ENCODE results near the gene AKR1A1.
"Not testable (repeated sequence)": the region's sequence is repeated elsewhere in the genome, so short reads cannot be mapped to it uniquely, and the experiment has no call there.

AKR1A1 gene

DNA sequence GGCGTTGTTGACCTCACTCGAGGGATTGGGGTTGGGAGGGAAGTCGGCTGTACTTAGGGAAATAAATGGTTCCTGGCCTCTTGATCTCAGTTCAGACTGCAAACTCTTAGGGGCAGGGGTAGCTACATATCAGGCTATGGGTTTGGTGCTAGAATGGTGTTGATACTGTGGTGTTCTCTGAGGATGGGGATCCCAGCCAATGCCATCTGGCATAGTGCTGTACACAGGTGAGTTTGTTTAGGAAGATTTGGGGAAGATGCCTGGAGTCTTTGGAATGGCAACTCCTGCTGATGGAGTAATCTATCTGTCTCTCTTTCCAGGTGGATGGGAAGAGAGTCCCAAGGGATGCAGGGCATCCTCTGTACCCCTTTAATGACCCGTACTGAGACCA, 18.9 kb downstream of the AKR1A1 start:
- DNase-seq (ENCODE audit: extremely low read depth in 1 of 2, low read depth in 1 of 2), result no peak

DNA sequence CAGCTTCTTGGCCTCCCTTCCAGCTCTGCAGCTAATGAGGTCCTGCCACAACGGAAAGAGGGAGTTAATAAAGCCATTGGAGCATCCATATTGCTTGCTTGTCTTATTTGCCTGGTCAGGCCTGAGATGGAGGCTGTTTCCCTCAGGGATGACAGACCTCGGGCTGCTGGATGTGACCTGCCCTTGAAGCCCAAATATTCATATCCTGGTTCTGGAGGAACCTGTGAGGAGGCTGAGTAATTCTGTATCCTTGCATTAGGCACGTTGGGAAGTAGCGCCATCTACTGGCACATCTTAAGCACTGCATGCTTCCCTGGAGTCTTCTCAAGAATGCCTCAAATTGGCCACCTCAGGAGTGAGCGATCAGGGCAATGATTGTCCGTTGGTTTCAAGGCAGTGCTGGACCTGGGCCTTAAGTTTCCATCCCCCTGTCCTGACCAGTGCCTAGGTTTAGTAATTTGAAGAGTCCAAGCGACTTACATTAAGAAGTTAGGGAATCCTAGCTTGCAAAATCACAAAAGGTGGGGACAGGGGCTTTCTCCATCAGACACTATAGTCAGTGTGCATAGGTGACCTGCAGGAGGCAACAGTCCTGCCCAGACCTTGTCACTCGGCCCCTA, 19.4 kb downstream of the AKR1A1 start:
- peak; percentile 30 to 46 for DNase-seq (ENCODE audit: extremely low read depth in 1 of 2, low read depth in 1 of 2)

DNA sequence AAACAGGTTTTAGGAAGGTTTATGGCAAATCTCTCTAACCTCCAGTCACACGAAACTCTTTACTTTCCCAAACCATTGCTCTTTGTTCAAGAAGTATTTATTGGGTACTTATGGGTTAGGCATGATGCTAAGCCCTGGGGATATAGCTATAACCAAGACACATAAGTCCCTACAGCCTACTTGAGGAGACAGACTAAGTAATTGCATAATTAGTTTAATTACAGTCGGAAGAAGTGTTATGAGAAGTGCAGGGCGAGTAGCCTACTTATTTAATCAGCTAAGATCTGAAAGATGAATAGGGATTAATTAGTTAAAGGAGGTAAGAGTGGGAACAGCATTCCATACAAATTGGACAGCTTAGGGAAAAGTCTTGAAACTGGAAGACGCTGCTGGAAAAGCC, 20.0 kb downstream of the AKR1A1 start:
- no peak for DNase-seq (ENCODE audit: extremely low read depth in 1 of 2, low read depth in 1 of 2)

DNA sequence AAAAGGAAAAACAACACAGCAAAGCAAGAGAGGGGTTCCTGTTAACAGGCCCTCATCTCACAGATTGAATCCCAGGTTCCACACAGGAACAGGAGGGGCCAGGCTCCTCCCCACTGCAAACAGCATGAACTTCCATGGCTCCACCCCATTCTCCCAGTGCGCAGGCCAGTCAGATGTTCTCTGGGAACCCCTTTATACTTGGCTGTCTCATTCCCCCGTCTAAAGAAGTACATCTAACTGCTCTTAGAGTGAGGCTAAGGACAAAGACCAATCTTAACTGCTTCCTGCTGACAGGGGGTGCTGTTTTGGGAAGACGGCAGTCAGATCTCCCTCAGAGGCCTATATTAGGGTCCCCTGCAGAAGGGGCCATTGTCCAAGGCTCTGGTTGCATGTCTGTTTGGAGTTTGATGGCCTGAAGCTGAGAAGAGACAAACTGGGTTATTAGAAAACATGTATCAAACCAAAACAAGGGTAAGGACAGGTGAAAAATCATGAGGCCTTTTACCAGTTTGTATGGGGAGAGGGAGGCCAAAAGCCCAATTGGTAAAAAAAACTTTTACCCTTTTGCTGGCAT, 22.7 kb downstream of the AKR1A1 start:
- no peak for DNase-seq (ENCODE audit: extremely low read depth in 1 of 2, low read depth in 1 of 2)

DNA sequence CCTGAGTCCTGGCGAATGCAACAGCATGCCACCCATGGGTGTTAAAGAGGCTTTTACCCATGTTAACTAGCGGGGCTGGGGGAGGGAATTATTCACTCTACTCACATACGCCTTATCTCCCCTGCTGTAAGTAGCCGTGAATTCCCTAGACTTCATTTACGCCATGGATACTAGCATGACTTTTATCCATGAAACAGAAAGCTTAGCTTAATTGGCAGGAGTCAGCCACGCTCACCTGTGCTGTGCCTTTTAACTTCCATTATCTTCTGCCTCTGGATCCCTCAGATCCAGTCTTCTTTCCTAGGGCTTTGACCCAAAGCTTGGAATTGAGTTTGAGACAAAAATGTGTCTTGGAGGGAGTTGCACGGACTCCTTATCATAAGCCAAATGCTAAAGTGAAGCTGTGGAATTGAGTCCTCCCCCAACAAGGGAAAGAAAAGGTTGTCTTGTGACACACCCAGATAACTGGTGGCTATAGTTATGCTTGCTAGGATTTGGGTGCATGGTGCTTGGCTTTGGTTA, 23.5 kb downstream of the AKR1A1 start:
- no peak for DNase-seq (ENCODE audit: extremely low read depth in 1 of 2, low read depth in 1 of 2)

DNA sequence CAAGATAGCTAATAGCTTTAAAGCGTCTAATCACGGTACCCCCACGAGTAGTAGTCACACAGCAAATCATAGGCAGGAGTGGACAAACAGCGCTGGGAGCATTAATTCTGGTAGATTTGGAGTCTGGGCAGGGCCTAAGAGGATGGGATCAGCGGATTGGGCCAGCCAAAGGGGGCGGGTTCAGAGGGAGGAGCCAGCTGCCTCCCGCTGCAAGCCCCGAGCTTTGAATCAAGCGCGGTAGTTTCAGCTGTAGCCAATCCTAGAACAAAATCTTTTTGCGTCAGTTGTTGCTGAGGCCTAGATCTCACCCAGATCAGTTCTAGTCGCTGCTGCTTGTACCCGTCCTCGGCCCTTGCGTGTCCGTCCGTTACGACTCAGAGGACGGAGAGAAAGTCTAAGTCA, 32.6 kb downstream of the AKR1A1 start:
- peak; percentile 87 to 93 for DNase-seq (ENCODE audit: extremely low read depth in 1 of 2, low read depth in 1 of 2)

DNA sequence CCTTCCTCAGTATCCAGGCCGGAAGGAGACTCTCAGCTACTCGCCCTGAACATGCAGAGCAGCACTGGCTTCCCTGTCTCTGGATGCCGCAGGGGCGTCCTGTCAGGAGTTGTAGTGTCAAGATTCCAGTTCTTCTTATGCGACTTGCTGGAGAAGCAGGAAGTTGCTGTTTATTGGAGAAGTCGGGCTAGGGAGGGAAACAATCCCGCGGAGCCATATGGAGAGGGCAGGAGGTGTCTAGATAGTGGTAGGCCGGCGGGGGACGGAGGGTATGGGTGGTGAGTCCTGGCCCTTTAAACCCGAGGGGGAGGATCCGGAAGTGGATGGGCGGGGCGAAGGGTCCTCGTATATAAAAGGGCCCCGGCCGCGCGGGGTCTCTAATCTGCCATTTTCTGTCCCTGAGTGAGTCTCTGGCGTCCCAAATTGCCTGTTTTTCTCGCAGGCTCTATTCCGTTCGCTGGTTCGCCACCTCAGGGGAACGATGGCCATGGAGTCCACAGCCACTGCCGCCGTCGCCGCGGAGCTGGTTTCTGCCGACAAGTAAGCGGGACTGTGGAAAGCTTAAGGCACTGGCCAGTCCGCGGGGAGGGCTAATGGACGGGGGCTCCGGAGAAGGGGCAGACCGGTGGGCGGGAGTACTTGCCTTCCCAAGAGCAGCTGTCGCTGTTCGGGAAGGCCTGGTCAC, 33.2 kb downstream of the AKR1A1 start, which contains the start of gene NASP:
NASP (plus strand) TSS at position 376 of the 685 bp plus-strand sequence; CDS start at position 482, 106 bp downstream.
- peak; percentile 78 to 80 for DNase-seq (ENCODE audit: extremely low read depth in 1 of 2, low read depth in 1 of 2)

DNA sequence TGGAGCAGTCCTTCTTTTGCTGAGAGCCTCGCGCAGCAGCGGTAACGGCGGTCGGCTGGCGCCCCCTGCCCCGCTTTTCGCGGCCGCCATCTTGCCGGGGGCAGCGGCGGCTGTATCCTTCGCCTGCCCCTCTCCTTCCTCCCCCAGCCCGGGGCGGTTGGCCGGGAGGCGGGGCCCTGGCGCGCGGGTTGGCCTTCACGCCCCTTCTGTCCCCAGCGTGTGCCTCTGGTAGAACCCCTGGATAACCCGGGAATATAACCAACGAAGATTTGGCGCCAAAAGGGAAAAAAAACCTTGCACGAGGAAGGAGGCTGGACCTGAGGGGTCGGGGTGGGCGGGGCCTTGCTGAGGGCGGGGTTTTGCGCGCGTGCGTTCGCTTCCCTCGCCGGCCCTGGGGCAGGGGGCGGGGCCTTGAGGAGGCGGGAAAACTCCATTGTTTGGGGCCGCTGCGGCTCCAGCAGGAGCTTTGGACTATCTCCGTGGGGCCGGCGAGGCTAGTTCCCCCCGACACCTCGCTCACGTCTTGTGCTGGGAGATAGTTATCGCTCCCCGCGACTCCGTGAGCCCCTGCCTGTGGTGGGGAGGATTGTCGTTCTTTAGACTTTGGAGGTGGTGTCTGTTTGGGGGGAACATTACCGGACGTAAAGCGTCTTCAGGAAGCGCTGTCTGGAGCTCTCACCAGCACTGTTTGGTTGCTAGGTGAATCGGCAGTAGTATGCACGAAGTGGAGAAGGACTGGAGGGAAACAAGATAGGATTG, 33.9 kb downstream of the AKR1A1 start:
- peak; percentile 72 to 74 for DNase-seq (ENCODE audit: extremely low read depth in 1 of 2, low read depth in 1 of 2)

DNA sequence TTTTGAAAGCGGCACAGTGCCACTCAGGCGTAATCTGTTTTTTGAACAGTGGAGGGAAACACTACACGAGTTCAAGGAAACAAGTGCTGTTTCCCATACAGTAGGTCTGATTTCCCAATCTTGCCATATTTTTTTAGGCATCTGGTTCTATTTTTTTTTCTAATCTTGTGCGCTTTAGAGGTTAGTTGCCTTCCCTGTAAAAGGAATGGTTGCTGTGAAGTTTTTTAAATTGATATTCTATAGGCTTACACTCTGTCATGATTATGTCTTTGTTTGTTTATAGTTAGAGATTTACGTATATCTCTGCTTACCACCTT, 34.4 kb downstream of the AKR1A1 start:
- DNase-seq (ENCODE audit: extremely low read depth in 1 of 2, low read depth in 1 of 2), result no peak

DNA sequence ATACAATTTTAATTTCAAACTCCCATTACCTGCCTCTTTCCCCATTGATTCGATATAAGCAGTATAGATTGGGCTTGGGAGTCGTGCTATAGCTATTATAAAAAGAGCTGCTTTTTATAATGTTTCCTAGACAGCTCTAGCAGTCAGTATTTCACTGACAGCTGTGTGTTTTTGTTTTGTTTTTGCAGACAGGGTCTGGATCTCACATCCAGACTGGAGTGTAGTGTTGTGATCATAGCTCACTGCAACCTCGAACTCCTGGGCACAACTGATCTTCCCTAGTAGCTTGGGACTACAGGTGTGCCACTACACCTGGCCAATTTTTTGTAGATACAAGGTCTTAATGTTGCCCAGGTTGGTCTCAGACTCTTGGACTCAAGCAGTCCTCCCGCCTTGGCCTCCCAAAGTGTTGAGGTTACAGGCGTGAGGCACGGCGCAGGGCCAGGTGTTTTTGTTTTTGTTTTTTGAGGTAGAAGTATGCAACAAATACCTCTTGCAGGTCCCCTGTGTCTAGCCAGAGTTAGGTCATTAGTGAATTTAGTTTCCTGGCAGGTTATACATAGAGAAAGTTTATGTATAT, 35.0 kb downstream of the AKR1A1 start:
- DNase-seq (ENCODE audit: extremely low read depth in 1 of 2, low read depth in 1 of 2), result no peak

DNA sequence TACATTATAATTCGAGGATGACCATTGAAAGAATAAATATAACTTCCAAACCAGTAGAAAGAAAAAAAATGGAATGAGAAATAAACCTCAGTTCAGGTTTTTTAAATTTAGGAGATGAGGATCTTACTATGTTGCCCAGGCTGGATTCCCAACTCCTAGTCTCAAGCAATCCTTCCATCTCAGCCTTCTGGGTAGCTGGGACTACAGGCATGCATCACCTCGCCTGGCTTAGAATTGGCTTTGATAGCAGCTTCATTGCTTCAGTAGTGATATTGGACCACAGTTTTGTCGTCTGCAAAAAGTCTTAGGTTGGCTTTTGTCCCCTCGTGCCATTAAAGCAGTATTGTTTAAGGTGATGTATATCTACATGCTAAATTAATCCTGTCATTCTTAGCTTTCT, 36.1 kb downstream of the AKR1A1 start:
- DNase-seq (ENCODE audit: extremely low read depth in 1 of 2, low read depth in 1 of 2), result no peak

DNA sequence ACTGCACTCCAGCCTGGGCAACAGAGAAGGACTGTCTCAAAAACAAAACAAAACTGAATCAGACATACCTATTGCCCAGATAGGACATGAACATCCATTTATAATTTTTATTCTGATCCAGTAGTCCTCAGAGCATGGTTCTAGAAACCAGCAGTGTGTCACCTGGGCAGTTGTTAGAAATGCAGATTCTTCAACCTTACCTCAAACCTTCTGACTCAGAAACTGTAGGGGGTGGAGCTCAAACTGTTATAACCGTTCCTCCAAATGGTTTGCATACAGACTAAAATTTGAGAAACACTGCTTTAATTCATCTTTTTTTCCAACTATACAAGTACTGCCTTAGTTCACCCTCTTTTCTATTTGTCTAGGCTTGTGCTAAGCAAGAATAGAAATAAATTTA, 39.2 kb downstream of the AKR1A1 start:
- DNase-seq (ENCODE audit: extremely low read depth in 1 of 2, low read depth in 1 of 2), result no peak

DNA sequence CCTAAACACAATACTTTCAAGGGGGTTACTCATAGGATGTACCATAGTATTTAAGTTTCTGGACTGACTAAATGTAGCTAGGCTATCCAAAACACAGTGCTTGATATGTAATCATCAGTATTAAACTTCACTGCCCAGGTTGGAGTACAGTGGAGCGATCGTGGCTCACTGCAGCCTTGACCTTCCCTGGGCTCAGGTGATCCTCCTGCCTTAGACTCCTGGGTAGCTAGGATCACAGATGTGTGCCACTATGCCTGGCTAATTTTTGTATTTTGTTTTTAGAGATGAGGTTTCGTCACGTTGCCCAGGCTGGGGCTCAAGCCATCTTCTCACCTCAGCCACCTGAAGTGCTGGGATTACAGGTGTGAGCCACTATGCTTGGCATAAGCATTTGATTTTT, 43.8 kb downstream of the AKR1A1 start:
- DNase-seq (ENCODE audit: extremely low read depth in 1 of 2, low read depth in 1 of 2), result no peak

DNA sequence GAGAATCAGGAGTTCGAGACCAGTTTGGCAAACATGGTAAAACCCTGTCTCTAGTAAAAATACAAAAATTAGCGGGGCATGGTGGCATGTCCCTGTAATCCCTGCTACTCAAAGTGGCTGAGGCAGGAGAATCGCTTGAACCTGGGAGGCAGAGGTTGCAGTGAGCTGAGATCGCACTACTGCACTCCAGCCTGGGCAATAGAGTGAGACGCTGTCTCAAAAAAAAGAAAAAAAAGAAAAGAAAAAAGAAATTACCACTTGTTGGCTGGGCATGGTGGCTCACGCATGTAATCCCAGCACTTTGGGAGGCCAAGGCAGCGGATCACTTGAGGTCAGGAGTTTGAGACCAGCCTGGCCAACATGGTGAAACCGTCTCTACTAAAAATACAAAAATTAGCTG, 46.1 kb downstream of the AKR1A1 start:
- not testable (repeated sequence) for DNase-seq (ENCODE audit: extremely low read depth in 1 of 2, low read depth in 1 of 2)

DNA sequence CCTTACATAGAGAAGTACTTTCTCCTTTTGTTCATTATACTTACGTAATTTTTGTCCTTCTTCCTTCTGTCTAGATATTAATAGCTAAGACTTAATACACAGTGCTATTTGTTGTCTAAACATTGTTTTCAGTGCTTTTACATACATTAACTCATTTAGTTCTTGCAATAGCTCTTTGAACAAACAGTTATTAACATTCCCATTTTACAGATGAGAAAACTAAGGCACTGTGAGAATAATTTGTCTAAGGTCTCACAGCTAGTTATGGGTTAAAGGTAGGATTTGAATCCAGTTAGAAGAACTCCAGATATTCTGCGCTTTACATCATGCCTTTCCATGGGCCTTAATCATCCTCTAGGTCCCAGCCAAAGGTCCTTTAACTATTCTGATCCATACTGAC, 53.6 kb downstream of the AKR1A1 start:
- DNase-seq (ENCODE audit: extremely low read depth in 1 of 2, low read depth in 1 of 2), result no peak

DNA sequence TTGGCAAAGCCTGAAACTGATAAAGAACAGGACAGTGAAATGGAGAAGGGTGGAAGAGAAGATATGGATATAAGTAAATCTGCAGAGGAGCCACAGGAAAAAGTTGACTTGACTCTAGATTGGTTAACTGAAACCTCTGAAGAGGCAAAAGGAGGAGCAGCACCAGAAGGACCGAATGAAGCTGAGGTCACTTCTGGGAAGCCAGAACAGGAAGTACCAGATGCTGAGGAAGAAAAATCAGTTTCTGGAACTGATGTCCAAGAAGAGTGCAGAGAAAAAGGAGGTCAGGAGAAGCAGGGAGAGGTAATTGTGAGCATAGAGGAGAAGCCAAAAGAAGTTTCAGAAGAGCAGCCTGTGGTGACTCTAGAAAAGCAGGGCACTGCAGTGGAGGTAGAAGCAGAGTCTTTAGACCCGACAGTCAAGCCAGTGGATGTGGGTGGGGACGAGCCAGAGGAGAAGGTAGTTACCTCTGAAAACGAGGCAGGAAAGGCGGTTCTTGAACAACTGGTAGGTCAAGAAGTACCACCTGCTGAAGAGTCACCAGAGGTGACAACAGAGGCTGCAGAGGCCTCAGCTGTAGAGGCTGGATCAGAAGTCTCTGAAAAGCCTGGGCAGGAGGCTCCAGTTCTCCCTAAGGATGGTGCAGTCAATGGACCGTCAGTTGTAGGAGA, 56.9 kb downstream of the AKR1A1 start:
- no peak for DNase-seq (ENCODE audit: extremely low read depth in 1 of 2, low read depth in 1 of 2)

DNA sequence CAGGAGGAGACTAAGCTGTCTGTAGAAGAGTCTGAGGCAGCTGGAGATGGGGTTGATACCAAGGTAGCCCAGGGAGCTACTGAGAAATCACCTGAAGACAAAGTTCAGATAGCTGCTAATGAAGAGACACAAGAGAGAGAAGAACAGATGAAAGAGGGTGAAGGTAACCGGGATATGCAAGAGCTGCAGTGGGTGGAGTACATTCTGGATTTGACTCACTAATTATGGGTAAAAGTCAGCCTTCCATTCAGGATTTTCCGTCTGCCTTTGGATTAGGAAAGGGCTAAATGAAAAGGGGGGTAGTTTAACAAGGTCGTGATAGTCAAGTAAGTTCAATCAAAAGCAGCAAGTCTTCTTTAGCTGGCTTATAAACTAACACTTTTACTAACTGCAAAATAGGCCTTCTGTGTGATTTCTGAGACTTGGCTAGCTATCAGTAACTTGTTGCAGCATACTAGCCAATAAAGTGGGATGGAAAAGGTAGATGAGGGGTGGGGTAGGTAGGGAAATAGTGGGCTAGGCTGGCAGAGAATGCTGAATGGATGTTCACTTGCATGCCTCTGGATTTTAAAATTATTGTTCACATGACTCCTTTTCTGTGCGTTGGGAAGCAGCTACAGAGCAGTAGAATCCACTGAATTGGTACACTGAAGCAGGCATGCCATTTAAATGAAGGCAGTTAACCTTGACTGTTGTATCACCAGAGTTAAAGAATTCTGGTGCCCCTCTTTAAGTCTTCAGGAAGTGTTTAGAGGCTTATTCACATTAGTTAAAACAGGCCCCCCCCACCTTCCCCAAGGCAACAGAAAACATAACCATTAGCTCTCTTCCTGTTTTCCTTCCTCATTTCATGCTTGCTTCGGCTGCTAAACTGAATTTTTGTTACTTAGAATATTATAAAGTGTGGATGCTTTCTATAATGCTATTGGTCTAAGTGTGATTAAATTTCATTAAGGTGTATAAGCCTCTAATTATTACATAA, 57.8 kb downstream of the AKR1A1 start:
- no peak for DNase-seq (ENCODE audit: extremely low read depth in 1 of 2, low read depth in 1 of 2)

DNA sequence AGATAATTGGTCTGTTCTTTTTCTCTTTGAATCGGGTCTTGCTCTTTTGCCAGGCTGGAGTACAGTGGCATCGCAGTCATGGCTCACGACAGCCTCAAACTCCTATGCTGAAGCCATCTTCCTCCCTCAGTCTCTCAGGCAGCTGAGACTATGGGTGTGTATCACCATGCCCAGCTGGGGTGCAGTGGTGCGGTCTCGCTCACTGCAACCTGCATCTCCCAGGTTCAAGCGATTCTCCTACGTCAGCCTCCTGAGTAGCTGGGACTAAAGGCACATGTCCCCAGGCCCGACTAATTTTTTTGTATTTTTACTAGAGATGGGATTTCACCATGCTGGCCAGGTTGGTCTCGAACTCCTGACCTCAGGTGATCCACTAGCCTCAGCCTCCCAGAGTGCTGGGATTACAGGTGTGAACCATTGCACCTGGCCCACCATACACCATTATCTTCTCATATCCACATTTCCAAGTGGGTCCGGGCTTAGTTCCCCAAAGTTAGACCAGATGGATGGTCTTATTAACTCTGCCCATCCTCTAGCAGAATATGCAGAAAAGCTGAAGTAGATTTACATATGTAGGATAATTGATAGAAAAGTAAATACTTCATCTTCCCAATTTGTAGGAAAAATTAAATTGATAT, 60.1 kb downstream of the AKR1A1 start:
- DNase-seq (ENCODE audit: extremely low read depth in 1 of 2, low read depth in 1 of 2), result no peak

DNA sequence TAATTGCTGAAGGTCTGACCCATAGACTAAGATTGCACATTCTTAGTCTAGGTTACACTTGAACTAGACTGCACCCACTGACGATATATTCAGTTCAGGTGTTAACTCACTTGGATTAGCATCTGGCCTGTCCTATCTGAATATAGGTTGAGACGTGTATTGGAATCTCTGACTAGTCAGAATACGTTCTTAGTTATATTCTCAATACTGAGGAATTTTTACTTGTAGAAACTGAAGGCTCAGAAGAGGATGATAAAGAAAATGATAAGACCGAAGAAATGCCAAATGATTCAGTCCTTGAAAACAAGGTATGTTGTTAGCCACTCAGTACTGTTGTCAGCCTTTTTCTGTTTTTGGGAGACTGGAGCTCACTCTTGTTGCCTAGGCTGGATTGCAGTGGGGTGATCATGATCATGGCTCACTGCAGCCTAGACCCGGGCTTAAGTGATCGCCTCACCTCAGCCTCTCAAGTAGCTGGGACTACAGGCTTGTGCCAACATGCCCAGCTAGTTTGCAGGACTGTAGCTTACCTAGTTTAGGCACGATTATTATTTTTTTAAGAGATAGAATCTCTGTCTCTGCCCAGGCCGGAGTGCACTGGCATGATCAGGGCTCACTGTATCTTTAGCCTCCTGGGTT, 62.4 kb downstream of the AKR1A1 start:
- no peak for DNase-seq (ENCODE audit: extremely low read depth in 1 of 2, low read depth in 1 of 2)
